Islet precursor cell (in vitro differentiated cells): ENCODE results near the gene HJV.
A peak's percentile ranks its signal among the peaks of the same experiment; 100 is the strongest.
"Not testable (repeated sequence)": the region's sequence is repeated elsewhere in the genome, so short reads cannot be mapped to it uniquely, and the experiment has no call there.

ENCODE experiments used
- DNase-seq: peaks from one replicate; pipeline ENCODE4 v3.0.0-alpha.2; 2018

Gene HJV, protein sequence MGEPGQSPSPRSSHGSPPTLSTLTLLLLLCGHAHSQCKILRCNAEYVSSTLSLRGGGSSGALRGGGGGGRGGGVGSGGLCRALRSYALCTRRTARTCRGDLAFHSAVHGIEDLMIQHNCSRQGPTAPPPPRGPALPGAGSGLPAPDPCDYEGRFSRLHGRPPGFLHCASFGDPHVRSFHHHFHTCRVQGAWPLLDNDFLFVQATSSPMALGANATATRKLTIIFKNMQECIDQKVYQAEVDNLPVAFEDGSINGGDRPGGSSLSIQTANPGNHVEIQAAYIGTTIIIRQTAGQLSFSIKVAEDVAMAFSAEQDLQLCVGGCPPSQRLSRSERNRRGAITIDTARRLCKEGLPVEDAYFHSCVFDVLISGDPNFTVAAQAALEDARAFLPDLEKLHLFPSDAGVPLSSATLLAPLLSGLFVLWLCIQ

DNA sequence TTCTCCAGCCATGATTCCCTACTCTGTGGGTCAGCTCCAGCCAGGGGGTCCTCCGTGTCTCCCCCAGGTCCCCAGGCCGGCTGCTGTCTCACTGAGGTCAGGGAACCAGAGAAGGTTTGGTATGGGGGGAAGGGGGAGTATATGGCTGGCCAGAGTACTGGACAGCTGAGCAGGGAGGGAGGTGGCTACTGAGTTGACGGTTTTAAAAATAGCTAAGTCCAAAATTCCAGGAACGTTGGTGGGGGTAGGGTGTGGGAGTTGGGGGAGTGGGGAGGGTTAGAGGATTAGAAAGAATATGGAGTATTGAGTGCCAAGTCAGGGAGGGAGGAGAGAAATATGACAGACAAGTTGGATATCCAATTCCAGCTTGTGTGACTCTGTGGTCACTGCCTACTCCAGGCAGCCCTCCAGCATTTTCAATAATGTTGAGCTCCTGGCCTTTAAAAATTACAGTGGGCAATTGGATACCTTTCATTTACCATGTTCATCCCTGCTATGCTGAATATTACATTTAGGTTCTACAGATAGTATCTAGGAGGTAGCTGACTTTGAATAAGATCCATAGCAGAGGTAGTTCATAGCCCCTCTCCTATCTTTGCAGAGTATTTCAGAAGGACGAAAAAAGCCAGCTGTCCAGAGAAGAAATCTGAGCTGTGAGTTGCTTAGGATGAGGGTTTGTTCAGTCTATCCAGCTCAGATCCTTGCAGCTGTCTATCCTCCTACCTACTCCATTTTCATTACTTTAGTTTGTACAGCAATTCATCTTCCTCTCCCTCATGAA is at the start of gene HJV:
Gene HJV (minus strand): TSS at position 114 of the 781 bp plus-strand sequence. CDS start 1,504 bp downstream, outside the sequence.
- DNase-seq: no peak

DNA sequence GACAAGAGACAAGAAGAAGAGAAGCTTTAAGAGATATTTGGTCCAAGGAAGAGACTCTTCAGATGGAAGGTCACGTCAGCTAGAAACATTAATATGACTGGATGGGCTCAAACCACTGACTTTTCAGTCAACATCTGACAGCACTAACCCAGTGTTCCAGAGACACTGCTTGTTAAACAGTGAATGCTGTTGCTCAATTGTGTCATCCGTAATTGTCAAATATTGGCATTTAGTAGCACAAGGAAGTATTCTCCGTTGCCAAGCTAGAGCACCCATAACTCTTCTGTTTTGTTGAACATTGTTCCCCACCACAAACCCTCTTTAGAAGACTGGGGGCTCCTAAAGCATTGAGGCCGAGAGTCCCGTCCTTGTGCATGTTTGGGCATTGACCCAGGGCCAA is 37.6 kb upstream of the HJV start:
- not testable (repeated sequence) for DNase-seq

DNA sequence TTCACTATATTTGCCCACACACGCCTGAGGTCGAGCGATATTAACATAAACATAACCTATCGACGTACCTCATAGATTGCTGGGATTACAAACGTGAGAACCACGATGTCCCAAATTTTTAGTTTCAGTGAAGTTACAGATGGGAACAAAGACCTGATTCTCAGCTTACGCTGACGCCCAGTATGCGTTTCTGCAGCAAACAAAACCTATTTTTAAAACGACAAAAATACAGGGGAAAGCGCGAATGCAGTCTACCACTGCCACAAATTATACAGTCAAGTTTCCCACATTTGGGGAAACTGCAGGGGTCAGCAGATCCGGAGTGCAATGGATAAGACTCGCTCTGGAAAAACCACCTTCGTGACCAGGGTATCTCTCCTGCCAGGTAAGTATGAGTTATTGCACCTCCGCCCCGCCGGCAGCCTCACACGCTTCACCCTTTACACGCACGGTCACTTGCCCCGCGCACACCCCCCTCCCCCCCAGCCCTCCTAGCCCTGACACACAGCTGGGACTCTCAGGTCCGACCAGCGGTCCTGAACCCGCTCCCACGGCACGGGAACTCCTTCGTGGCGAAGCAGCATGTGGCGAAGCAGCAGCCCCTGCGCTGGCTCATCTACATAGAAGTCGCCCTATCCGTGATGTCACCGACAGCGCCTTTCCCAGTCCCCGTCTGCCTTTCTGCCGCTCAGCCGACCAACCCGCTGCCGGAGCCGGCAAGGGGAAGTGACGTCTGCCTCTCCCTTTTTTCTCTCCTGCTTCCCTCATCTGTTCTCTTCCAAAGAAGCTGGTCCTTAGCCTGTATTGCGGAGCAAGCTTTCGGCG is 30.5 kb upstream of the HJV start:
- DNase-seq: peak; percentile 97

DNA sequence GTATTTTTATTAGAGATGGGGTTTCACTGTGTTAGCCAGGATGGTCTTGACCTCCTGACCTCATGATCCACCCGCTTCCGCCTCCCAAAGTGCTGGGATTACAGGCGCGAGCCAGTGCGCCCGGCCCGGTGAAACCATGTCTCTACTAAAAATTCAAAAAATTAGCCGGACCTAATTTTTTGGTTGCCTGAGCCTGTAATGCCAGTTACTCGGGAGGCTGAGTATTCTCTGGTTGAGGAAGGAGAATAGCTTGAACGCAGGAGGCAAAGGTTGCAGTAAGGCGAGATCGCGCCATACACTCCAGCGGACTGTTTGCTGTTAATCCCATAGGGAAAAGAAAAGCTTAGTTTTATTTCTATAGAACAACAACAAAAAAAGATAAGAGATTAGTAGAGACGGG is 29.9 kb upstream of the HJV start:
- peak; percentile 83 for DNase-seq

DNA sequence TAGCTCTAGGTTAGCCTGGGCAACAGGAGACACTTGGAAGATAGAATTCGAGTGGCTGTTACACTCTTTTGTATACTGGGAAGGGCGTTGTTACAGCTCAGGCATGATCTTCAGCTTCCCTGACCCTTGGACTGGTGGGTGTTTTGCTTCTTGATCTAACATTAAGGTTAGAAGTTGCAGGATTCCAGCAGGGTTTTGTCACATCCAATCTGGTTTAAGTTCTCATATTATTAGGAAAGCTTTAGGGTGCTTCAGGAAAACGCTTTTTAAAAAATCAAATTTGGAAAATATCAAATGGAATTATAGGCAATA is 29.1 kb upstream of the HJV start:
- not testable (repeated sequence) for DNase-seq

DNA sequence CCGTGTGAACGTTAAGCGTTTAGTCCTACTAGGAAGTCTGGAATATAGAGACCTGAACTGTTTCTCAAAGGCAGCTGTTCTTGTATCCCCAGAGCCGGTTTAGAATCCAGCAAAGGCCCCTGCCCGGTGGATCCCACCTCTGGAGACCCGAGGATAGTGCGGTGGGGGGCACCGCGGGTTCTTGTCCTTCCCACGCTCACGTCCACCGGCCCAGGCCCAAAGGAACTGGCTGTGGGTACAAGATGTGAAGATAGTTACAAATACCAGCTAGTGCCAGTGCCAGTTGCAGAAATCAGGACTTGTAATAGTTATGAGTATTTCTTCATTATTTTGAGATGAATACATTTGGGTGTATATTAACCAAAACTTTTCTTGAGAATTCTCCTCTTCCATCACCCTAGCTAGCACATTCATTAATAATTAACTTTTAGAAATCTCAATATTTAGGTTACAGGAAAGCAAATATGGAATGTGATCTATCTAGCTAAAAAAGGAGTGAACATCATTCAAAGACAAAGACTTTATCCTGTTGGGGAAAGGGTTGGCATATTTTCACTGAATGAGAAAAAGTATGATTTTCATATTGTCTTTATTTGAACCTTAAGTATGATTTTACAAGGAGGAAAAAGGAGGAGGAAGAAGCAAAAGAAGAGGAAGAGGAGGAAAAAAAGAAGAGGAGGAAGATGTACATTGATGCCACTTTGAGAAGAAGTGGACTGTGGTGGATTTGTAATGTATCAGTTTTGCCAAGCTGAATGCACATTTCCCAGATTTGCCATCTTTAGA is 28.5 kb upstream of the HJV start:
- DNase-seq: not testable (repeated sequence)

DNA sequence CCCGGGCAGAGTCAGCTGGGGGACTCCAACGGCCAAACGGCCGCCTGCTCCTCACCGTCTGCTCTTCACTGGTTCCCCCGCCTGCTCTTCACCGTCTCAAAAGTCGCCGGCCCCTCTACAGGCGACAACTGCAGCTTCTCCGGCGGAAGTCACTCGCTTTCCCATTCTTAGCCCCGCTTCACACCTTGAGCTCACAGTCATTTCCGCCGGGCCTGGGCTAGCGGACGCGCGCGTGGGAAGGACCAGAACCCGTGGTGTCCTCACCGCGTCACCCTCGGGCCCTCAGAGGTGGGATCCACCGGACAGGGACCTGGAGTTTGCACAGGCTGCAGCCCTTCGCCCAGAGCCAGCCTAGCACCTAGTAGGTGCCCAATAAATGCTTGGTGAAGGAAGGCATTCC is 27.9 kb upstream of the HJV start:
- peak; percentile 55 for DNase-seq

DNA sequence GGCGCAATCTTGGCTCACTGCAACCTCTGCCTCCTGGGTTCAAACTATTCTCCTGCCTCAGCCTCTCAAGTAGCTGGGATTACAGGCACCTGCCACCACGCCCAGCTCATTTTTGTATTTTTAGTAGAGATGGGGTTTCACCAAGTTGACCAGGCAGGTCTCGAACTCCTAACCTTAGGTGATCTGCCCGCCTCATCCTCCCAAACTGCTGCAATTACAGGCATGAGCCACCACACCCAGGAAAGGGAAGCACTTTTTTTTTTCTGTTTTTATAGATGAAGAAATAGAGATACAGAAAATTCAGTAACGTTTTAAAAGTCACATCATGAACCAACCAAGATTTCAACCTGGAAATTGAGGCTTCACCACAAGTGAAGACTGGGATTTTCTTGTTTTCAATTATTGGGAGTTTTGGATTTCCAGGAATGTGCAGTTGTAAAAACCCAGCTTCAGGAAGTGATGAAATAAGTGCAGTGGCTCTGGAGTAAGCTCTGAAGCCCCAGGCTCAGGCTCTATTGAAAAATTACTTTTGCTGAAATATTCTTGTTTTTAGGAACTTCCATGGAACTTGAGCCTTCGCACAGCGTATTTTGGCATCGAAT is 27.1 kb upstream of the HJV start:
- DNase-seq: not testable (repeated sequence)

DNA sequence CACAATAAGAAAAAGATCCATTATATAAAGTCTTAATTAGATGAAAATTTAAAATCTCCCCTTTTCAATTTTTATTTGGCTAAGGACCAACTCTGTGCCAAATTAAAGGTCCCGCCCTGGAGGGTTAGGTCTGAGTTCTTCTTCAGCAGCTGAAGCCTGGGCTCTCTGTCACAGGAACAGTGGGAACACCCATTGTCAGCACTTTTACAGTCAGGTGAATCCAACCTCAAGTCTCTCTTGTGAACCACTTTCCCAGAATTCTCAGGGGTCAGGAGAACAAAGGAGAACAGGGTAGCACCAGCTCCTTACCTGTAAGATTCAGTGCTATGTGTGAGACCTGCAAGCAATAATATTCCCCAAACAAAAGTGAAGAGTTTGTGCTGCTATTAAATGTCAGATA is 25.1 kb upstream of the HJV start:
- no peak for DNase-seq

DNA sequence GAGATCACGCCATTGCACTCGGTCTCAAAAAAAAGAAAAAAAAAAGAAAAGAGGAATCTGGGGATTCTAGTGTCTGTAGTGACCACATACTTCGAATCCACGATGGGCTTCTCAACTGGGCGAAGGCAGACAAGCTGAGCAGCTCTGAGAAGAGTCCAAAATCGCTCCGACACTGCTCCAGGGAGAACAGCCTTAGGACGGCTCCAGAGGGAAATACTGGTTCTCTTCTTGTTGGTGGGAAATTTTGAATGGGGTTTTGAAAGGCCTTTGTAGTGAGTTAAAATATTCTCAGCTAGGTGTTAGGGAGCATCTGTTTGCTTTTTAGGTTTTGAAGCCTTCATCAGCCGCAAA is 18.3 kb upstream of the HJV start:
- DNase-seq: no peak

DNA sequence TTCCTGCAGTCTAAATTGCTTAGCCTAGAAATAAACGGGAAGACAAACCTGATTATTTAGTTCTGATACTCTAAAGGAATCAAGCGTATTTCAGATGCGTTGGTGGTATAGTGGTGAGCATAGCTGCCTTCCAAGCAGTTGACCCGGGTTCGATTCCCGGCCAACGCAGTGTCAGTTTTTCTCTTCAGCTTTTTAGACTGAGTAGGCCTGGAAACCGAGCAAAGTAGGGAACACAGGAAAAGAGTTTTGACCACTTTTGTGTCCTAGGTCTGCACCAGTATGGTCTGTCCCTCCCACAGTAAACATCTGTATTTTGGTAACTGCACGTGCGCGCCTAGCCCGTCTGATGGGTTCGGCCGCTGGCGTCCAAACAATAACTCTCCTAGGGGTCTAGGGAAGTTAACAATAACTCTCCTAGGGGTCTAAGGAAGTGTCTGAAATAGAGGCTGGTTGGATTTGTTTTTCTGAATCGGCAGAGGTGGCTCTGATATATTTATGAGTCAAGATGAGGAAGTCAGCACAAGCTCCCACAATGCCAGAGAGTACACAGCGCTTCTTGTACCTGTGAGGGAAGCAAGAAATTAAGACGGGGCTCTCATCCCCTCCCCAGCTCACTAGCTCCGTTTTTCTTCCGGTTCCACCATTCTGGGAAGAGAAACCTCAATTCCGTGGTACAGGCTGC is 15.6 kb upstream of the HJV start:
- peak; percentile 90 for DNase-seq

DNA sequence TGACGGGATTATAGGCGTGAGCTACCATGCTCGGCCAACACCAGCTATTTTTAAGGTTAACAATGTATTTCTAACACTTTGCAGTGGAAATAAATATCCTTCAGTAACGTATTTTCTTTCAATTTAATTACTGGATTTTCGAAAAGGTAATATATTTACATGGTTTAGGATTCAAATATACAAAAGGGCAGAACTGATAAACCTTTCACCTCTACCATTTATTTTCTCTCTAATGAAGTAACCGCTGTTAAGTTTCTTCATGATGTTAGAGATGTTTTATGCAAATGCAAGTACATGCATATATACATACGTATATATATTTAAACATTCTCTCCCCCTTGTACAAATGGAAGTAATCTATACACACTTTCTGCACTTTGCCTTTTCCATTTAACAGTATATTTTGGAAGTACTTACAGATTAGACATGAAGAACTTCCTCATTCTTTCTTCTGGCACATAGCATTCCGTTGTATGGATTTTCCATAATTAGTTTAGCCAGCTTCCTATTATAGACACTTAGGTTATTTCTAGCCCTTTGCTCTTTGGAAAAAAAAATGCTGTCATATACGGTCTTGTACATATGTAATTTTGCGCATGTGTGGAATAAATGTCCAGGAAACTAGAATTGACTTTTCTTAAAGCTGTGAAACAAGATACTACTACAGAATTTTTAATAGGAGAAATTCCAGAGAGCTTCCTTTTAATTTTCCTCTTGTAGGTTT is 14.9 kb upstream of the HJV start:
- DNase-seq: no peak

DNA sequence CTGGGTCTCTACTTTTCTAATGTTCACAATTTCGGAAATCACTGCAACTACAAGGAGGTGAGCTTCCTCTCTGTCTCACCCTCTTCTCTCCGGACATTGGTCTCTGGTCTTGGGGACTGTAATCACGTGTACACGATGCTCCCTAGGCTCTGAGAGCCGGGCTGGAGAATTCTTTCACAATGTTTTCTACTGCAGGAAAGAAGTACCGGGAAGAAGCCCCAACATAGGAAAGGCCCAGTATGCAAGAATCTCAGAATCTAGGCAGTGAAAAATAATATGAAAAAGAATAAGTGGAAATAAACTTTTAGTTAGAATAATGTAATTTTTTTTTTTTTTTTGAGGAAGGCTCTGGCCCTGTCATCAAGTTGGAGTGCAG is 13.5 kb upstream of the HJV start:
- no peak for DNase-seq

DNA sequence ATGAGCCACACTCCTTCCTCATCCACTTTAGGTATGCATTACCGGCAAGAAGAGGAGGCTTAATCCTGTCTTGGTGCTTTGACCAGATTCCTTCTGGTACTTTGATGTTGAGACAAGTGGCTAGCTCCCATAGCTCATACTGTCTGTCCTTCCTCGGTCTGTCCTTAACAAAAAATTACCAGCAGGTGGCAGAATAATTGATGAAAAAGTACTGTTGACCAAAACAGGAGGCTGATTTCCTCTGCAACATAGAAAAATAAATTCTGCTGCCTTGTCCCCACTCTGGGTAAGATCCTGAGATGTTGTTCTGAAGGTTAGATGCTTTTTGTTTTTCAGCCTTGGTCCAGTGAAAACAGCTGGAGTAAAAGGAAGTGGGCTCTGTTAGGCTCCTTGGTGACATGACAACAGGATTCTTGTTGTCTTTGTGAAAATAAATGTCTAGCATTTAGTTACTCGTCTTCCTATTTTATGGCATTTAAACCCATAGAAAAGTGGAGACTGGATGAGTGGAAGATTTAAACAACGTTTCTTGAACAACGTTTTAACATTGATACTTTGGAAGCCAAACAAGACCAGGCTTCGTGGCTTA is 11.2 kb upstream of the HJV start:
- DNase-seq: no peak

DNA sequence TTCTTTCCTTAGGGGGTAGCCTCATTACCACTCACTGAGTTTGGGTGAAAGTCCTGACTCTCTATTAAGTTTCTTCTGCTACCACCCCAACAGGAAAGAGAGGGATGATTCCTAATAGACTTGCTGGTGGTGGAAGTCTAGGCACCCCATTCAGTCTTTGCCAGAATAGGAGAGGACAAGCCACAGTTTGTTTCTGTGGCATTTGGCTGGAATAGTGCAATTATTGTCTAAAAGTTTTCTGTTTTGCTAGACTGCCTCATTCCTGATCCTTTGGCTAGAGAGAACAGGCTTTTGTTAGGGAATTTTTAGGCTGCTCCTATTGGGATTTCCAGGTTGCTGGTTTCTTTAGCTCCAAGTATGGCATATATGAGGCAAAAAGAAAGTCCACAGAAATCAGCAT is 9.9 kb upstream of the HJV start:
- DNase-seq: no peak

DNA sequence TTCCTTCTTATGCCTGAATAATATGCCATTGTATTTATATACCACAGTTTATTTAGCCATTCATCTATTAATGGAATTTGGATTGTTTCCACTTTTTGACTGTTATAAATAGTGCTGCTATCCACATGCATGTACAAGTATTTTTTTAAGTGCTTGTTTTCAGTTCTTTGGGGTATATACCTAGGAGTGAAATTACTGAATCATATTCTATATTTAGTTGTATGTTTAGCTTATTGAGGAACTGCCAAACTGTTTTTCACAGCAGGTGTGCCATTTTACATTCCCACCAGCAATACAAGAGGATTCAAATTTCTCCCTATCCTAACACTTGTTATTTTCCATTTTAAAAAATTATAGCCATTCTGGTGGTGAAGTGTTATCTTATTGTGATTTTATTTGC is 7.6 kb upstream of the HJV start:
- no peak for DNase-seq

DNA sequence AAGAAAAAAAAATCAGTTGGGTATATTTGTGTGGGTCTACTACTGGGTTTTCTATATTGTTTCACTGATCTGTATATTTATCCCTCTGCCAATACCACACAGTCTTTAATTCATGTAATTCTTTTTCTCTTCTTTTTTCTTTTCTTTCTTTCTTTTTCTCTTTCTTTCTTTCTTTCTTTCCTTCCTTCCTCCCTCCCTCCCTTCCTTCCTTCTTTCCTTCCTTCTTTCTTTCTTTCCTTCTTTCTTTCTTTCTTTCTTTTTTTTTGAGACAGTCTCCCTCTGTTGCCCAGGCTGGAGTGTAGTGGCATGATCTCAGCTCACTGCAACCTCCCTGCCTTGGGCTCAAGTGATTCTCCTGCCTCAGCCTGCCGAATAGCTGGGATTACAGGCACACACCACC is 5.1 kb upstream of the HJV start:
- not testable (repeated sequence) for DNase-seq

DNA sequence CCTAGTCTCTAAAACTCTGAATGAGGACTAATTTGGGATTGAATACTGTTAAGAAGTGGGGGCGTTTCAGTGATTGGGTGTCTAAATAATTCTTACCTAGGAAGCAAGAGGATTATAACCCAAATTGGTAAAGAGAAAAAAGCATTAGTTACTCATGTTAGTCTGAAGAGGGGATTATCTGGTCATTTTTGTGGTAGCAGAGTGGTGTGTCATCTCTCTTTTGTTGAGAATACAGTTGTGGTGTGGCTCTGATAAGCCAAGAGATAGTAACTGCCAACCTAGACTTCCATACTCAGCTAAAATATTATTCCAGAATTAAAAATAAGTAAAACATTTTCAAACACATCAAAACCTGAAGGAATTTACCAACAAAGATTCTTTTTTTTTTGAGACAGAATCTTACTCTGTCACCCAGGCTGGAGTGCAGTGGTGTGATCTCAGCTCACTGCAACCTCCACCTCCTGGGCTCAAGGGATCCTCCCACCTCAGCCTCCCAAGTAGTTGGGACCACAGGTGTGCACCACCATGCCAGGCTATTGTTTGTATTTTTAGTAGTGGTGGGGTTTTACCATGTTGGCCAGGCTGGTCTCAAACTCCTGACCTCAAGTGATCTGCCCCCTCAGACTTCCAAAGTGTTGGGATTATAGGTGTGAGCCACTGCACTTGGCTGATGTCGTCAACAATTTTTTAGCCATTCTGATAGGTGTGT is 4.4 kb upstream of the HJV start:
- DNase-seq: not testable (repeated sequence)

DNA sequence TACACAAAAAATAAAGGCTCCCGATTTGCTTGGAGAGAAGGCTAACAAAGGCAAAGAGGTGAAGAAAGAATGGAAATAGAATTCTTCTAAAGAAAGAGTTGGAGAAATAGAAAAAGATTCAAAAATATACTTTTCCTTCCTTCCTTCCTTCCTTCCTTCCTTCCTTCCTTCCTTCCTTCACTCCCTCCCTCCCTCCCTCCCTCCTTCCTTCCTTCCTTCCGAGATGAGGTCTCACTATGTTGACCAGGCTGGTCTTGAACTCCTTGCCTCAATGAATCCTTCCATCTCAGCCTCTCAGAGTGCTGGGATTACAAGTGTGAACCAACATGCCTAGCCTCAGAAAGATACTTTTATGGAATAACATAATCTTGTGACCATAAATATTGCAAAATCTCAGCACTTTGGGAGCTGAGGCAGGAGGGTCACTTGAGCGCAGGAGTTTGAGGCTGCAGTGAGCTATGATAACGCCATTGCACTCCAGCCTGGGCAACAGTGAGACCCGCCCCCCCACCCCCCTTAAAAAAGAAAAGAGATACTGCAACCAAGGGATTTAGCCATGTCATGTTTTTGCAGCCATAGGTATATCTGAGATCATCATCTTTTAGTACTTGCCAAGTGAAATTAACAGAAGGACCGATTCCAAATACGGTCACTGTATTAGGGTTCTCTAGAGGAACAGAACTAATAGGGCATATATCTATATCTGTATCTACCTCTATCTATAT is 1.0 kb upstream of the HJV start:
- no peak for DNase-seq
